Activated CD8-positive, alpha-beta T cell treated with anti-CD3 and anti-CD28 coated beads for 36 hours (primary cell): ENCODE results near the gene SCPEP1. TPM values are rescaled to one million over a fixed set of nuclear protein-coding genes. Genes with fewer than 3 reads are reported as not detected.

ENCODE experiments used
- ATAC-seq: fragments of 200-7000 bp; cut with Tn5 transposase; one replicate; pipeline ENCODE4 v1.10.0; 2021; ENCODE audit warnings: mild to moderate bottlenecking, moderate library complexity
- CTCF ChIA-PET: fragments of 350-600 bp; sonication (Branson Sonifier 250); formaldehyde crosslinking; loops from one replicate; lab custom pipeline; 2021; ENCODE audit warnings: antibody characterized with exemption; lab: Charles Lee
- POLR2A ChIA-PET: fragments of 350-600 bp; sonication (Branson Sonifier 250); formaldehyde crosslinking; loops from one replicate; lab custom pipeline; 2021; ENCODE audit warnings: antibody characterized with exemption; lab: Charles Lee
- DNase-seq: peaks from one replicate; pipeline ENCODE4 v3.0.0-alpha.2; 2020
- H3K27ac Mint-ChIP-seq: one replicate; pipeline ENCODE4 v1.8.0; 2021; ENCODE audit warnings: mild to moderate bottlenecking, mixed read lengths
- H3K27me3 Mint-ChIP-seq: one replicate; pipeline ENCODE4 v1.8.0; 2021; ENCODE audit warnings: mixed read lengths
- H3K36me3 Mint-ChIP-seq: one replicate; pipeline ENCODE4 v1.8.0; 2021; ENCODE audit warnings: low read depth, mixed read lengths
- H3K4me1 Mint-ChIP-seq: one replicate; pipeline ENCODE4 v1.8.0; 2021; ENCODE audit warnings: low read depth, mixed read lengths
- H3K4me3 Mint-ChIP-seq: one replicate; pipeline ENCODE4 v1.8.0; 2021; ENCODE audit warnings: mild to moderate bottlenecking, moderate library complexity, mixed read lengths
- H3K9me3 Mint-ChIP-seq: one replicate; pipeline ENCODE4 v1.8.0; 2021; ENCODE audit warnings: mixed read lengths
- CTCF ChIP-seq: fragments of 200-600 bp; IDR thresholded peaks from one replicate; pipeline ENCODE4 v1.8.0; 2022; ENCODE audit warnings: antibody characterized with exemption, mild to moderate bottlenecking
- intact Hi-C: fragments of 100-400 bp; cut with micrococcal nuclease; formaldehyde crosslinking; loops from one replicate; pipeline ENCODE4 v1.10.0; 2022
- total RNA-seq, 2 experiments: library from RNA; stranded (reverse); gene quantifications; one replicate each; pipeline ENCODE4 v1.2.3, GENCODE V29; 2021

Gene SCPEP1
- total RNA-seq, 2 experiments from 2014 or later: 16.0 to 17.8 TPM

GRCh38 chr17:57043276-57043675 is 65.3 kb downstream of the SCPEP1 start:
- DNase-seq (no peak), ATAC-seq (no peak)
- Mint-ChIP-seq H3K27me3 (peaks cover 57% of the 10 kb centered on the region), H3K4me3 (no peak overlapping the region), H3K4me1 (peaks cover 20% of the 10 kb centered on the region), H3K9me3 (no peaks in the 10 kb centered on the region), H3K36me3 (no peaks in the 10 kb centered on the region), H3K27ac (no peak overlapping the region)
- ChIA-PET POLR2A (no interaction called here), CTCF (no interaction called here)
- TF ChIP-seq CTCF: no peak
- intact Hi-C loops: no loop called here

GRCh38 chr17:57044976-57045867 is 67.3 kb downstream of the SCPEP1 start:
- POLR2A ChIA-PET: interaction anchor here (1.3 kb wide), 1 partner anchor 40 kb away, joined by 4 read pairs; the partner anchor contains the start of gene AKAP1

GRCh38 chr17:57045868-57046704 is 68.2 kb downstream of the SCPEP1 start:
- peak; percentile 70 for ATAC-seq
- H3K4me3 Mint-ChIP-seq: peak overlapping the region; percentile 69
- H3K4me1 Mint-ChIP-seq: peaks cover 20% of the 10 kb centered on the region
- ChIA-PET POLR2A (interaction anchor here (1.3 to 1.5 kb wide), 2 partner anchors 39 kb away, joined by 4 to 5 read pairs; partner anchors contain the start of gene AKAP1), CTCF (interaction anchor here (1.5 kb wide), 1 partner anchor 36 kb away, joined by 3 read pairs; no protein-coding TSS in a partner anchor)
- H3K36me3 Mint-ChIP-seq: no peaks in the 10 kb centered on the region
- no peaks in the 10 kb centered on the region for H3K9me3 Mint-ChIP-seq
- peak overlapping the region; percentile 44 for H3K27ac Mint-ChIP-seq
- H3K27me3 Mint-ChIP-seq: peaks cover 45% of the 10 kb centered on the region
- intact Hi-C loops: no loop called here
- DNase-seq: peak; percentile 56
- no peak for TF ChIP-seq CTCF

More at GRCh38 chr17:57044976-57045867, 67.3 kb downstream of the SCPEP1 start:
- H3K4me3 Mint-ChIP-seq: peak overlapping the region; percentile 69
- CTCF ChIA-PET: no interaction called here
- peaks cover 20% of the 10 kb centered on the region for H3K4me1 Mint-ChIP-seq
- ATAC-seq (no peak), DNase-seq (no peak)
- no peaks in the 10 kb centered on the region for H3K9me3 Mint-ChIP-seq
- peaks cover 48% of the 10 kb centered on the region for H3K27me3 Mint-ChIP-seq
- no peak overlapping the region for H3K27ac Mint-ChIP-seq
- TF ChIP-seq CTCF: no peak
- intact Hi-C loops: no loop called here
- H3K36me3 Mint-ChIP-seq: no peaks in the 10 kb centered on the region

- Mint-ChIP-seq H3K4me3 (peak overlapping the region; percentile 69), H3K4me1 (peaks cover 20% of the 10 kb centered on the region), H3K27ac (no peak overlapping the region), H3K36me3 (no peaks in the 10 kb centered on the region), H3K27me3 (peaks cover 44% of the 10 kb centered on the region), H3K9me3 (no peaks in the 10 kb centered on the region)
- intact Hi-C loops: no loop called here
- ChIA-PET POLR2A (interaction anchor here (1.5 kb wide), 1 partner anchor 38 kb away, joined by 5 read pairs; the partner anchor contains the start of gene AKAP1), CTCF (interaction anchor here (1.5 kb wide), 1 partner anchor 37 kb away, joined by 3 read pairs; no protein-coding TSS in a partner anchor)
- no peak for ATAC-seq
- TF ChIP-seq CTCF: no peak
- peak; percentile 4 for DNase-seq
These were observed 68.8 kb downstream of the SCPEP1 start for GRCh38 chr17:57046749-57047148.
